ENCODE results near the gene TBX3.

DNA sequence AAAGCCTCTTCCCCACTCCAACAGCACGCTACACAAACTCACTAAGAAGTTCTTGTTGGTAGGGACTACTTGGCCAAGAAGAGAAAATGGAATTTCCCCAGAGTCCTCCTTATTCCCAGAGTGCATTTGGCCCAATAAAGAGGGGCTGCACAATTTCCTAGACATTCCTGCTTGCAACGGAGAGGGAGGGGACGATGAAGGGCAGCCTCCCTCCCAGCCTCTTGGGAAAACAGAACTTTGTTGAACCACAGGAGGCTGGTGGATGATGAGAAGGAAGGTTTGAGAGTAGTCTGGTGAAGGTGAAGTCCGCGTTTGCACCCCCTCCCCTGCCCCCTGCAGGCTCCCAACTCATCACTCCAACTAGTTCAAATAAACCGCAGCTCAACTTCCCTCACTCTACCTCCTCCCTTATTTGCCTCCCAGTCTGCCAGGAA lies 19.1 kb upstream of the TBX3 start:
- TF ChIP-seq, protein P1, sequence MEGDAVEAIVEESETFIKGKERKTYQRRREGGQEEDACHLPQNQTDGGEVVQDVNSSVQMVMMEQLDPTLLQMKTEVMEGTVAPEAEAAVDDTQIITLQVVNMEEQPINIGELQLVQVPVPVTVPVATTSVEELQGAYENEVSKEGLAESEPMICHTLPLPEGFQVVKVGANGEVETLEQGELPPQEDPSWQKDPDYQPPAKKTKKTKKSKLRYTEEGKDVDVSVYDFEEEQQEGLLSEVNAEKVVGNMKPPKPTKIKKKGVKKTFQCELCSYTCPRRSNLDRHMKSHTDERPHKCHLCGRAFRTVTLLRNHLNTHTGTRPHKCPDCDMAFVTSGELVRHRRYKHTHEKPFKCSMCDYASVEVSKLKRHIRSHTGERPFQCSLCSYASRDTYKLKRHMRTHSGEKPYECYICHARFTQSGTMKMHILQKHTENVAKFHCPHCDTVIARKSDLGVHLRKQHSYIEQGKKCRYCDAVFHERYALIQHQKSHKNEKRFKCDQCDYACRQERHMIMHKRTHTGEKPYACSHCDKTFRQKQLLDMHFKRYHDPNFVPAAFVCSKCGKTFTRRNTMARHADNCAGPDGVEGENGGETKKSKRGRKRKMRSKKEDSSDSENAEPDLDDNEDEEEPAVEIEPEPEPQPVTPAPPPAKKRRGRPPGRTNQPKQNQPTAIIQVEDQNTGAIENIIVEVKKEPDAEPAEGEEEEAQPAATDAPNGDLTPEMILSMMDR (IDR thresholded peaks at IDR 0.05; ENCODE audit: poor library complexity, severe bottlenecking), result no peak
- TF ChIP-seq RAD21 (conservative IDR thresholded peaks at IDR 0.05), result no peak
- no peak for TF ChIP-seq POLR2AphosphoS5 (IDR thresholded peaks at IDR 0.05)
